KOPT-K1 (cell line): ENCODE data around the gene DLGAP1.
"Not testable (repeated sequence)": the region's sequence is repeated elsewhere in the genome, so short reads cannot be mapped to it uniquely, and the experiment has no call there.

Source experiments
- H3K27ac ChIP-seq: fragments of 200-600 bp; sonication (generic); 2 replicates; pipeline ENCODE4 v1.5.1; 2016; ENCODE audit warnings: antibody characterized with exemption, mild to moderate bottlenecking, low read depth, low read length; ENCODE audit not compliant: poor library complexity, severe bottlenecking
- H3K36me3 ChIP-seq: fragments of 200-600 bp; sonication (generic); 2 replicates; pipeline ENCODE4 v1.5.1; 2017; ENCODE audit warnings: antibody characterized with exemption, mild to moderate bottlenecking, low read length, moderate library complexity; ENCODE audit not compliant: insufficient read depth
- H3K9me3 ChIP-seq: fragments of 200-600 bp; sonication (generic); 2 replicates; pipeline ENCODE4 v1.5.1; 2017; ENCODE audit warnings: antibody characterized with exemption, low read length, mild to moderate bottlenecking; ENCODE audit not compliant: insufficient read depth, poor library complexity, severe bottlenecking

Gene DLGAP1

GRCh38 chr18:3593904-3594759, 861.0 kb downstream of the DLGAP1 start:
- Histone ChIP-seq H3K36me3 (no peaks in the 10 kb centered on the region), H3K9me3 (no peaks in the 10 kb centered on the region), H3K27ac (peak overlapping the region; percentile 87)

DNA sequence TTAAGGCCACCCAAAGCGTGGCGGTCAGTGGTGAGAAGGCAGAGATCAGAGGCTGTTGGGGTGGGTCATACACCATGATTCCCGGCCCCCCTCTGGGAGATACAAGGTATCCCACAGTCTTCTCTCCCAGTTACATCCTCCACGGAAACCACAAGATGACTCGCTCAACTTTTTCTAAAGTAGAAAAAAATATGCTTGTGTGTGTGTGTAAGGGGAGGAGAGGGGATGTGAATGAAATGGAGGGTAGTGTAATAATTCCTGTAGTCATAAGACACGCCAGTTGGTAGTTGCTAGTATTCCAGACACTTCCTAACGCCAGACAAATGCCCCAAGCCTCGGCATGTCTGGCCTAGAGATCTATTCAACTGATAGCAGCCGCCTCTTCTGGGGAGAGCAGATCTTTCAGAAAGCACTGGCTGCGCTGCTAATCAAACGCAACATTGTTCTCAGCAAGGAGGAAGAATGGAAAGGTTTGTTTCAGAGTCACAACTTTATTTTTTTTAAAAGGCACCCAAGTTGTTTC, 861.7 kb downstream of the DLGAP1 start:
- Histone ChIP-seq H3K36me3 (no peaks in the 10 kb centered on the region), H3K27ac (peak overlapping the region; percentile 87), H3K9me3 (no peaks in the 10 kb centered on the region)

DNA sequence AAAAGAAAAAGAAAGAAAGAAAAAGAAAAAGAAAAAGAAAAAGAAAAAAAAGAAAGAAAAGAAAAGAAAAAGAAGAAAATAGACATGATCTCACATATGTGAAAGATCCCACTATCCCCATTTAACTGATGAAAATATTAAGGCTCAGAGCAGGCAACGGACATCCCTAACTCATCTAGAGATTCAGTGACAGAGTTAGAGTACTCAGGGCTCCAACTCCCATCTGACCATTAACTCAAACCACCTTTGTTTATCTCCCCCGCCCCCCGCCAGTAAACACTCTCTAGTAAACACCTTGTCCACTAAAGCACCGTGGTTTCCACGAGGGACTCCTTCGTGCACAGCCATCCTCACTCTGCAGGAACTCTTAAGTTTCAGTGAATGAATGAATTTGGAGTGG, 862.2 kb downstream of the DLGAP1 start:
- no peaks in the 10 kb centered on the region for H3K36me3 ChIP-seq
- H3K9me3 ChIP-seq, result no peaks in the 10 kb centered on the region
- H3K27ac ChIP-seq, result peak overlapping the region; percentile 87

DNA sequence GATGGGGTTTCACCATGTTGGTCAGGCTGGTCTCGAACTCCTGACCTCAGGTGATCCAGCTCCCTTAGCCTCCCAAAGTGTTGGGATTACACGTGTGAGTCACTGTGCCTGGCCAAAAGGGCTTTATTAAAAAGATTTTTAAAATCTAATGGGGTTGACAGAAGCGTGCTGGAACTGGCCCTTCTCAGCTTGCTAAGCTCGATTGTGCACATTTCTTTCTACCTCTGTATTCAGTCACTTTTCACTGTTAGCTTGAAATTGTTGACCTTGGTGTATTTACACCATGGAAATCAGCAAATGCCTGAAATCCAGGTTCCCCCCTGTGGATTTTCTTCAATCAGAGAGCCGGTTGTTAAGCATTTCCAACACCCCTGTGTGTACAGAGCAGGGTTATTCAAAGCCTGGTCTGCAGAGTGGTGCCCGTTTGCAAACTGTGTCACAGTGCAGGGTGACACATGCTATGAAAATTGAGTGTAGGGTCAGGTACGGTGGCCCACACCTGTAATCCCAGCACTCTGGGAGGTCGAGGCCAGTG, 864.9 kb downstream of the DLGAP1 start:
- Histone ChIP-seq H3K27ac (no peak overlapping the region), H3K36me3 (no peaks in the 10 kb centered on the region), H3K9me3 (no peaks in the 10 kb centered on the region)

DNA sequence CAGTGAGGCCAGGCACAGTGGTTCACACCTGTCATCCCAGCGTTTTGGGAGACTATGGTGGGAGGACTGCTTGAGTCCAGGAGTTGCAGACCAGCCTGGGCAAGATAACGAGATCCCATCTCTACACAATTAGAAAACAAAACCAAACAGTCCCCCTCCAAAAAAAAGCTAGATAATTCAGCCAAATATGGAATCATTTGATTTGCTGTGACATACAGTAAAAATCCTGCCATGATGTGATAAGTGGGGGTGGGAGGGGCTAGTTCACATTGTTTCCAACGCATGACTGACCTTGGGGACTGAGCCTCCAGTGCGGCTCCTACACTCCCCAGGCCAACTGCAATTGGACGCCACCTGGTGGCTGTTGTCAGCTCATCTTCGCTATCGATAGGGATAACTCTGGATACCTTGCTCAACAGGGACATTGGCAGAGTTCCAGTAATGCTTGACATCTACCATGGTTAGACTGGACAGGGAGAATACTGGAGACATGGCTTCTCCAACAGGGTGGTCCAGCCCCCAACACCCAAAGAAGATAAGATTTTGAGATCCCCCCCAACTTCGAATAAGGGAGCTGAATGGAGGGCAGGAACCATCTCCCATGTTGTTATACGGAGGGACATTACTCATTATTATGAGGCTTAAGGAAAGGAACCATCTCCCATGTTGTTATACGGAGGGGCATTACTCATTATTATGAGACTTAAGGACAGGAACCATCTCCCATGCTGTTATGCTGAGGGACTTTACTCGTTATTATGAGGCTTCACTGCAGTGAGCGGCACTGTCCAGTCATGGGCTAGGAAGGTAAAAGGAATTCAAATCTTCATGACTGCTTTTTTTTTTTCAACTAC, 869.2 kb downstream of the DLGAP1 start:
- no peak overlapping the region for H3K27ac ChIP-seq
- H3K9me3 ChIP-seq, result no peaks in the 10 kb centered on the region
- H3K36me3 ChIP-seq, result no peaks in the 10 kb centered on the region

- no peaks in the 10 kb centered on the region for H3K36me3 ChIP-seq
- no peaks in the 10 kb centered on the region for H3K9me3 ChIP-seq
- no peak overlapping the region for H3K27ac ChIP-seq
These were observed 870.1 kb downstream of the DLGAP1 start for GRCh38 chr18:3584897-3585460.

- no peaks in the 10 kb centered on the region for H3K9me3 ChIP-seq
- H3K27ac ChIP-seq, result no peak overlapping the region
- no peaks in the 10 kb centered on the region for H3K36me3 ChIP-seq
These were observed 870.7 kb downstream of the DLGAP1 start for GRCh38 chr18:3584266-3584861.

GRCh38 chr18:3583873-3584247, 871.2 kb downstream of the DLGAP1 start:
- Histone ChIP-seq H3K27ac (no peak overlapping the region), H3K36me3 (no peaks in the 10 kb centered on the region), H3K9me3 (no peaks in the 10 kb centered on the region)

DNA sequence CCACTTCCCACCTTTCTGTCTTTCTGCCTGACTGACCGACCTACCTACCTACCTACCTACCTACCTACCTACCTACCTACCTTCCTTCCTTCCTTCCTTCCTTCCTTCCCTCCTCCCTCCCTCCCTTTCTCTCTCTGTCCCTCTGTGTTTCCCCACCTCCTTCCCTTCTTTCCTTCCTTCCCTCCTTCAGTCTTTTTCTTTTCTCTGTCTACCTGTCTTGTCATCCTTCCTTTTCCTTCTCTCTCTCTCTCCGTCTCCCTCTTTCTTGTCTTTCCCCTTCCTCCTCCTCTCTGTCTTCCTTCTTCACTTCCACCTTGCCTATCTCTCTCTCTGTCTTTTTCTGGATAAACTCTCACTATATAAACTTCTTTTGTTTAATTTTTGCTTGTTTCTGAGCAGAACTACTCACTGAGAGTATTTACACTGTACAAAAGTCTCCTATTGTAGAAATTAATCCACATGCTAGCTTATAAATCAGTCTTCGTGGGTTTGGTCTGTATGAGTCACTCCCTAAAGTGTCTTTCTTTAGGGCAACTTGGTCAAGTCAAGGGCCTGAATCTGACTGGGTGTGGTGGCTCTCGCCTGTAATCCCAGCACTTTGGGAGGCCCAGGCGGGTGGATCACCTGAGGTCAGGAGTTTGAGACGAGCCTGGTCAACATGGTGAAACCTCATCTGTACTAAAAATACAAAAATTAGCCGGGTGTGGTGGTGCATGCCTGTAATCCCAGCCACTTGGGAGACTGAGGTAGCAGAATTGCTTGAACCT, 871.8 kb downstream of the DLGAP1 start:
- not testable (repeated sequence) for H3K9me3 ChIP-seq, H3K27ac ChIP-seq, H3K36me3 ChIP-seq

DNA sequence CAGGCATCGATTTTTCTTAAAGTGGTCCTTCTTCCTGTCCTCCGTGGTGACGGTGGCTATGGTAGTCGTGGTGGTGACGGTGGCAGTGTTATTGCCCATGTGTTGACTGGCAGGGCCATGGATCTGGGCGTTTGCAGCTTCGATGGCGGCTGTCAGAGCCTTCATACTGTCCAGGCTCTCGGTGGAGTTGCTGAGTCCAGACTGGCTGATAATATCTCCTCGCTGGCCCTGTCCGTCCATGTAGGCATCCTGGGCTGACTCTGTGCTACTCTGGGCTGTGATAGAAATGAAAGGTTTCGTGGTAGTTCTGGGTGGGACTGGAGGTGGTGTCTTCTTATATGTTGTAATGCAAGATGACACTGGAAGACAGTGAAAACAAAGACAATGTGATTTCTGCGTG, 873.2 kb downstream of the DLGAP1 start:
- H3K27ac ChIP-seq, result no peak overlapping the region

GRCh38 chr18:3580523-3581025, 874.5 kb downstream of the DLGAP1 start:
- H3K9me3 ChIP-seq, H3K36me3 ChIP-seq, H3K27ac ChIP-seq: not testable (repeated sequence)

More for the DNA sequence above, 873.2 kb downstream of the DLGAP1 start:
- Histone ChIP-seq H3K9me3 (no peaks in the 10 kb centered on the region), H3K36me3 (no peaks in the 10 kb centered on the region)

DNA sequence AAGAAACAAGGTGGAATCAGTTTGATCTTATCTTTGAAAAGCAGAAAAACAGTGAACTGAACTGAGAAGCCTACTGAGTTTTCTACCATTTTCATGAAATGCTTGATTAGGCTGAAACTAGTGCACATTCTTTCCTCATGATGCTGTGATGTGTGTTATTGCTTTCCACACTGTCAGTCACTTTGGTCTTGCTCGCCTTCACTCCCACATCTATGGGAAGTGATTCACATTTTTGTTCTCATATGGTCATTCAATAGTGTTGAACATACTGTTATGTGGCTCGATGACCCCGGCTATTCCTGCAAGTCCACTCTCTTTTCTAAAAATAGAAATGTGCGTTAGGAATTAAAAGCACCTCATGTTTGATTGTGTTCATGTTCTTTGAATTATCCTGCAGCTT, 875.4 kb downstream of the DLGAP1 start:
- Histone ChIP-seq H3K27ac (no peak overlapping the region), H3K9me3 (no peaks in the 10 kb centered on the region)

GRCh38 chr18:3578621-3579020, 876.5 kb downstream of the DLGAP1 start:
- Histone ChIP-seq H3K36me3 (no peaks in the 10 kb centered on the region), H3K9me3 (no peaks in the 10 kb centered on the region), H3K27ac (no peak overlapping the region)

More for the DNA sequence above, 875.4 kb downstream of the DLGAP1 start:
- H3K36me3 ChIP-seq, result no peaks in the 10 kb centered on the region
